Stimulated activated CD8-positive, alpha-beta memory T cell treated with anti-CD3 and anti-CD28 coated beads, Interleukin-12 subunit alpha, Interleukin-12 subunit beta, amount 100 ng/mL, for 1 hour (primary cell): ENCODE measurements around the gene UNKL.
A peak's percentile ranks its signal among the peaks of the same experiment; 100 is the strongest.
"Not testable (repeated sequence)": the region's sequence is repeated elsewhere in the genome, so short reads cannot be mapped to it uniquely, and the experiment has no call there.

Experiments used
- DNase-seq: peaks from one replicate; pipeline ENCODE4 v3.0.0-alpha.2; 2020; ENCODE audit warnings: low read depth

The UNKL gene

DNA sequence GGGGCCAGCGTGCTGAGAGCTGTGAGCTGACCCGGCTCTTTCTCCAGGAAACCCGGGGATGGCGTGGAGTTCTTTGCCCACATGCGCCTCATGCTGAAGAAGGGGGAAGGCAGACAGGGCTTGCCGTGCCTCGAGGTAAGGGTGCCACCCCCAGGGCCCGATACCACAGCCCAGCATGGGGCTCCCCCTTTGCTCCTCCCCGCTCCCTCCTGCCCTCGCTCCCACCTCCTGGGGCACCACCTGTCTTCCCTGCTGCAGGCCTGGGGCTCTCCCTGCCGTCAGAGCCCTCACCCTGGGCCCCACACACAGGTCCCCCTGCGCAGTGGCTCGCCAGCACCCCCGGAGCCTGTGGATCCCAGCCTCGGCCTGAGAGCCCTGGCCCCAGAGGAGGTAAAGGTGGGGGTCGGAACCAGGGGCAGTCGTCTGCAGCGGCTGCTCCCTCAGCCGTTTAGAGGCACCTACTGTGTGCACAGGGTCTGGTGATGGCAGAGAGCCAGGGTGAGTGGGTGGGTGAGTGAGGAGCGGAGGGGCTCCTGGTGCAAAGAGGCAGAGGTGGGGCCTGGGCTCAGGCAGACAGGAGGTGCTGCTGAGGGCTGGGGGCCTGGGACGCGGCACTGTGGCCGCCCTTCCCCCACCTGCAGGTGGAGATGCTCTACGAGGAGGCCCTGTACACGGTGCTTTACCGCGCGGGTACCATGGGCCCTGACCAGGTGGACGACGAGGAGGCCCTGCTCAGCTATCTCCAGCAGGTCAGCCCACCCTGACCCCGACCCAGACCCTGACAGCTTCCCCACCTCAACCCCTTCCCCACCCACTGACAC is 75.4 kb downstream of the UNKL start:
- DNase-seq, result no peak

DNA sequence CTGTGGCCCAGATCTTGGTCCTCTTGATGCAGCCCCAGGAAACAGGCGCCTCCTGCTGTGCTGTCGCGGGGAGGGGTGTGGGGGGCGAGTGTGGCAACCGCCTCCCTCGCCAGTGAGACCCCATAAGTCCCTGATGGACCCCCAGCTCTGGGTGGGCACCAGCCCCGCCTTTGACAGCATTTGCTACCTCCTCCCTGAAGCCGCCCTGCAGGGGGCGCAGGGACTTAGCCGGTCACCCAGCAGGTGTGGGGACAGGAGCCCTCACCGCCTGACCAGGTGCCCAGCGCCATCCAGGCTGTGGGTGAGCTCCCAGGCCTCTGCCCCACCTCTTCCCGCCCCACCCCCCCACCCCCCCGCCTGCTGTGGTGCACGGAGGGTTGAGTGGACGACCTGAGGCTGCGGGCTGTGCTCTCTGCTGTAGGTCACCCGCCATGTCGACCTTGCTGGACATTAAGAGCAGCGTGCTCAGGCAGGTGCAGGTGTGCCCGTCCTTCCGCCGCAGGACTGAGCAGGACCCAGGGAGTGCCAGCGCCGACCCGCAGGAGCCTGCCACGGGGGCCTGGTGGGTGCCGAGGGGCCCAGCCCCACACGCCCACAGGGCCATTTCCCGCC is 76.3 kb downstream of the UNKL start:
- no peak for DNase-seq

DNA sequence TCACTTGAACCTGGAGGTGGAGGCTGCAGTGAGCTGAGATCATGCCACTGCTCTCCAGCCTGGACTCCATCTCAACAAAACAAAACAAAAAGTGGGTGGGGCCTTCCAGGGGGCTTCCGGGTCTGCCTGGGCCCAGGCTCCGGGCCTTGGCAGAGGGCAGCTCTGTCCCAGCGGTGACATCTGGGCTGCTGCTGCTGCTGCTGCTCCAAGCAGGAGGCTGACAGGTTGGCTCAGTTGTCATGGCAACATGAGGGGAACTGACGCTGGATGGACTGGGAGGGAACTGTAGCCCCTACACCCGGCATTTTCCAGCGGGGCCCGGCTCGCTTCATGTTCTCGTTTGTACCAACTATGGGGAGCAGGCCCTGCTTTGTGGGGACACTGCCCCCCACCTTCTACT is 77.0 kb downstream of the UNKL start:
- no peak for DNase-seq

DNA sequence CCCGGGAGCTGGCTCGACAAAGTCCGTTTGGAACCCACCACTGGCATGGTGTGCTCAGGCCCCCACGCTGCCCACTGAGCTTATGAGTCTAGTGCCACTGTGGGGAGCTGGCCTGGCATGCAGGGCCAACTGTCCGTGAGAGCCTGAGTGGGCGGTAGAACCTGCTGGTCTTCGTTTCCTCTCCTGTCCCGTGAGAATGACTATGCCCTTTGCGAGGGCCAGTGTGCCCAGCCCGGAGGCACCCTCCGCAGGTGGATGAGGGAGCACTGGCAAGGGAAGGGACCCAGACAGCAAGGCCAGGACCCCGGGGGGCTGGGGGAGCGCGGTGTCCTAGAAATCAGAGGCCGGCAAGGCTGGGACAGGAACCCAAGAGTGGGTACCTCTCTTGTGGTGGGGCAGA is 77.9 kb downstream of the UNKL start:
- no peak for DNase-seq

DNA sequence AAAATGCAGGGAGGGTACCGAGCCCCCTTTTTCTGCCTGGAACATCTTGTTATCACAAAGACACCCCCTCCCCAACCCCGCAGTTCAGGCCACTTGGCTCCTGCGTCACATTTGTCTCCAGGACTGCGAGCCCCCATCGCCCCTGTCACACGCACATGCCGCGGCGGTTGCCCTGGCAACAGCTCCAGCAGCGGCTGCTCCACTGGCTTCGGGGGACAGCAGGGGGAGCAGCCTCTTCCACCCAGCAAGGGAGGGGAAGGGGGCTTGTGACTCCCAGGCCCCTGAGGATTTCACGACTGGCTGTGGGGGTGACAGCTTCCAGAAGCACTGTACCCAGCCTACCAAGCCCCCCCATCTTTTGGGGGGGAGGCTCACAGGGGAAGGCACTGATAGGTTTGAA is 78.5 kb downstream of the UNKL start:
- DNase-seq, result no peak

DNA sequence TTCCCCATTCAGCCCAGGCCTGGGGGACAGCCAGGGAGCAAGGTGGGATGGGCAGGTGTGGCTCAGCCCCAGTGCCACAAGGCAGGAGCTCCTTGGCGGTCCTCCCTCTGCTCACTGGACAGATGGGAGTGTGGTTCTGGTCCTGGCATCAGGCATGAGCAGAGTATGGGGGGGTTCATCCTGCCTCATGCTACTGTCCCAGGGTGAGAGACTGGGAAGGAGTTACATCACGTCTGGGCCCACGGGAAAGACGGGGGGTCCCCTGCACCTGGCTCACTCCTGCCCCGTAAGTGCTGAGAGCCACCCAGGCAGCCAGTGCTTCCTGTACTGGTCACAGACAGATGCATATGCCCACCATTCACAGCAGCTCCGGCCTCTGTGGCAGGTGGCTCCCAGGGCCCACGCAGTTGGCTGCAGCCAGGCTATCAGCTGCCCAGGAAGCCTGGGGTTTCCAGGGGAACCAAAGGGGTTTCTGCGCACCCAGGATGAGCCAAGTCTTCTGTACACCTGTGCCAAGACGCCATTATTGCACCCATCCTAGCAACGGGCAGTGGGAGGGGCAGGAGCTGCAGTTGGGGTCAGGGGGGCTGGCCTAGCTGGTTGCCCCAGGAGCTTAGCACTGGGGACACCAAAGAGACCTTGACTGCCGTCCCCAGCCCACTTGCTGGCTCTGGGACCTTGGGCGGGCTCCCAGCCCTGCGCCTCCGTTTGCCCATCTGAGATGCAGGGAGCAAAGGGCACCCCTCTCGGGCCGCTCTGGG is 79.1 kb downstream of the UNKL start:
- DNase-seq, result no peak

DNA sequence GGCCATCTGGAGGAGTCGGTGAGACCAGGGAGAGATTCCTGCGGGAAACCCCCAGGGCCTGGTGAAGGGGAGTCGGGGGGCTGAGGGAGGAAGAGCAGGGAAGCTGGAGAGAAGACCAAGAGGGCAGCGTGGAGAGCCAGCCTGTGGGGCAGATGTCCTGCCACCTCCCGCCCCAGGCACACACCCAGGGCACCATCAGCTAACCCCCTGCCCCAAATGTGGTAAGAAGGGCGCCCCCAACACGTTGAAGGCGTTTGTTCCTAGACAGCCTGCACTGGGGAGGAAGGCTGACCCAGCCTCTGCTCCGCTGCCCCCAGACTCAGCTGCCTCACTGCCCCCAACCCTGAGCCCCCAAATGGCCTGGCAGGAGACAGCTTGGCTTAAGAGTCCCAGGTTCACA is 79.8 kb downstream of the UNKL start:
- DNase-seq, result no peak

DNA sequence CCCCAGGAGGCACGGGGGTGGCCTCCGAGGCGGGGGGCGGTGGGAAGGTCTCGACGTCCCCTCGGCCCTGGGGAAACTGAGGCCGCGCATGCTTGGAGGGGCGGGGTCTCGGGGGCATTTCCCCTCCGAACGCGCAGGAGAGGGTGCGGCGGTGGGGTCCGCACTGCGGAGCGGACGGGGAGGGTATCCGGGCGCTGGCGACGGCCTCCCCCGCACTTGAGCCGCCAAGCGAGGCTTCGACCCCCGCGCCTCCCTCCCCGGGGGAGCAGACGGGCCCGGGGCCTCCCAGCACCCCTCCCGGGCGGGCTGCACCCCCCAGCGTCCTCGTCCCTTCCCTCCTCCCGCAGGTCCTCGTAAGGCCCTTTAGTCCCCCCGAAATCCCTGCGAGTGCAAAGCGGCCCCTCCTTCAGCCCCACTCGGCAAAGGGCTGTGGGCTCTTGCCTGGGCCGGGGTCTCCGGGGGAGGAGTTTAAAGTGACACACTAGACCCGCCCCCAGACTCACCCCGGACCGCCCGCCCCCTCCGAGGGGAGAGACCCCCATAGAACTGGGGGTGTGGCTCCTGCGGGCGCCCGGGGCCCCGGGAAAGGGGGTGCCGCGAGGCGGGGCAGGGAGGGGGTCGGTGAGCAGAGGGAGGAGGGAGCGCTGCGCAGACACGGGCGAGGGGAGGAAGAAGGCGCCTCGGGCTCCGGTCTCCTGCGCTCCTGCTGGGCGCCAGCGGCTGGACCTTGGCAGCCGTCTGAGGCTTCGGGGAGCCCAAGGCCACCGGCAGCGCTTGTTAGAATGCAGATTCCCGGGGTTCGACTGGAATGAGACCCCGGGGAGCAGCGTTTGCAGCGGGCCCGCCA is 80.4 kb downstream of the UNKL start:
- DNase-seq, result no peak

DNA sequence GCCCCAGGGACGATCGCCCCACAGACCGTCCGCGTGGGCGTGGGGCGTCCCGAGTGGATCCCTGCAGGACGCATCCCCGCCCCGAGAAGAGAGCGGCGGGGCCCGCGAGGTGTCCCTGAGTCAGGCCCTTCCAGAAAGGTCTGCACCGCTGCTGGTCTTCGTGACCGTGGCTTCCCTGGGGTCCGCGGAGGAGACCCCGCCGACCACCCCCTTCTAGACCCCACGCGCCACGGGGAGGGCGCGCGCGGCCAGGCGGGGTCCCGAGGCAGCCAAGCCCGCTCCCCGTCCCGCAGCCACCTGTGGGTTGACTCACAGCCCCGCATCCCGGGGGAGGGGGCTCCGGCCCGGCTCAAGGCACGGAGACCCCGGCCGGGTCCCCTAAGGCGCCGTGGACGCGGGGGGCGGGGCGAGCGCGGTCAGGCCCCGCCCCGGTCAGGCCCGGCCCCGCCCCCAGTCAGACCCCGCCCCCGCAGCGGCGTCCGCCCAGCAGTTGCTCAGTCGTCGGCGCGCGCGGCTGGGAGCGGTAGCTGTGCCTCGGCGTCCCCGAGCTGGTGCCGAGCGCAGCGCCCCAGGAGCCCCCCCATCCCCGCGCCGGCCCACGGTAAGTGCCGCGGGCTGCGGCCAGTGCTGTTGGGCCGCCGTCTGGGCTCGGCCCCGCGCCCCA is 81.2 kb downstream of the UNKL start, which contains the start of gene BAIAP3:
Gene BAIAP3, plus strand, starts transcription at position 497 of the 664 bp plus-strand sequence. CDS start 4,905 bp downstream, outside the sequence.
- no peak for DNase-seq

DNA sequence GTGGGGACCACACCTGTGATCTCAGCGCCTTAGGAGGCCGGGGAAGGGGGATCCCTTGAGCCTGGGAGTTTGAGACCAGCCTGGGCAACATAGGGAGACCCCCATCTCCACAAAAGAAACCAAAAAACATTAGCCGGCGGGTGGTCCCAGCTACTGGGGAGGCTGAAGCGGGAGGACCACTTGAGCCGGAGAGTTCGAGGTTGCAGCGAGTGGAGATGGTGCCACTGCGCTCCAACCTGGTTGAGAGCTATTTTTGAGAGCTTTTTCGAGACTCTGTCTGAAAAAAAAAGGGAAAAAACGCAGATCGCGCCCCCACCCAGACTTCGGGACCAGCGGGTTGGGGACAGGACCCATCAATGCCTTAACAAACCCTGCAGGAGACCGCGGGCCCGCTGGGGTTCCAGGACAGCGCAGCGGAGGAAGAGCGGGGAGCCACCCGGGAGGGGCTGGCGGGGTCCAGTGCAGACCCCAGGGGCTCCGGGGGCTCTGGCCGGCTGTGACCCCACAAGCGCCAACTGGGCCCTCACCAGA is 81.8 kb downstream of the UNKL start:
- no peak for DNase-seq

DNA sequence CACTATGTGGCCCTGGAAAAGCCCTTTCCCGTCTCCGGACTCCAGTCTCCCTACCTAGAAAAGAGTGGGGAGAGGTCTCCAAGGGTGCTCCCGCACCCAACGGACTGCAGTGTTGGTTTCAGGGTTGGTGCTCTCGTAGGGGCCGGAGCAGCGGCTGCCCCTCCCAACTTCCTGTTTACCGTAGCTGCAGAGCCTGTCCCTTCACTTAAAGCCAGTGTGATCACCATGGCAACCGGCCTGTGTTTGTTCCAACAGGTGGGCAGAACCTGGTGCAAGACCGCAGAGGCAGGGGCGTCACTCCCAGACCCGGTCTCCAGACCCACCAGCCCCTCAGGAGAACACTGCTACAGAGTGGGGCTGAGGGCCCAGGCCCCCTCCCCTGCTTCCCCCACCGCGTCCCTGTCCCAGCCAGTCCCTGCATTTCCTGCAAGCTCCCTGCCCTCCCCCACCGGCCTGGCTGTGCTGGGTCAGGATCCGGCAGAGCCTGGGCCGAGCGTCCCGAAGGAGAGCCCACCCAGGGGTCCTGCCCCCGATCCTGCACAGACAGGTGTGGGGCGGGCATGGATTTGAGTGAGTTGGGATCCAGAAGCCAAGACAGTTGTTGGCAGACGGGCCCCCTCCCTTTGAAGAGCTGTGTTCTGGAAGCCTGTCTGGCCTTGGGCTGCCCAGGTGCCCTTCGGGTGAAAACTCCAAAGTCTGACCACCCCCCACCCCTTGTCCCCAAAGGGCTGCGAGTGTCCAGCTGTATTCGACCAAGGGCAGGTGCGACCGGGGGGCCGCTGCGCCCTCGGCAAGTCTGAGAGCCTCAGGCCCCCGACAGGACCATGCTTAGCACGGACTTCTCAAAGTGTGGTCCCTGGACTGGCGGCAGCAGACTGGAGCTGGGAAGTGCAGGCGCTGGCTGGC is 82.5 kb downstream of the UNKL start:
- DNase-seq, result peak; percentile 33

DNA sequence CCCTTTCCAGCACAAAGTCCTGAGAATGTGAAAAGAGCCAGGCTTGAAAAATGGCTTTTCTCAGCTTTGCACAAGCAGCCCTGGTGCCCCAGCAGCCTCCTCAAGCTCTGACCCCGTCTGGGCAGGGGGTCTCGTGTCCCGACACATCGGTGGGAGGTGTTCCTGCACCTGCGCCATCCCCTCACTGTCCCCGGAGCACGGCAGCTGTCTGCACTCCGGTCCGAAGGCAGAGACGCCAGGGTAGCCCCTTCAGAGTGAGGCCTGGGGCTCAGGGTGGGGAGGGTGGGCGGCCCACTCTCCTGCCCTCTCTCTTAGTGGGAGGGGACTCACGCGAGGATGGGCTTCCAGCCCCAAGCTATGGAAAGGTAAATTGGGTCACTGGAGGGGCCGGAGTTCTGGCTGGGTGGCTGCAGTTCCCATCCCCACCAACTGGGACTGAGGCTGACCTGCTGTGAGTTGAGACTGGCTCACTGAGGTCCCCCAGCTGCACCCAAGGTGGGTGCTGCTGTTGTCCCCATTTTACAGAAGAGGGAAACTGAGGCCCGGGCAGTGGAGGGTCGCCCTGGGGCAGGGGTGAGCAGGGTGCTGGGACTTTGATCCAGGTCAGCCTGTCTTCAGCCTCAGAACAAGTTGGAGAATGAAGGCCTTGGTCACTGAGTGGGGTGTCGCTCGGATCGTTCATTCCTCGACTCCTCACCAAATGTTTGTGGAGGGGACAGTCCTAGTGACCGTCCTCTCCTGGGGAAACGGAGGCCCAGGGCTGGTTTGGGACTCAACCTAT is 83.4 kb downstream of the UNKL start:
- no peak for DNase-seq

DNA sequence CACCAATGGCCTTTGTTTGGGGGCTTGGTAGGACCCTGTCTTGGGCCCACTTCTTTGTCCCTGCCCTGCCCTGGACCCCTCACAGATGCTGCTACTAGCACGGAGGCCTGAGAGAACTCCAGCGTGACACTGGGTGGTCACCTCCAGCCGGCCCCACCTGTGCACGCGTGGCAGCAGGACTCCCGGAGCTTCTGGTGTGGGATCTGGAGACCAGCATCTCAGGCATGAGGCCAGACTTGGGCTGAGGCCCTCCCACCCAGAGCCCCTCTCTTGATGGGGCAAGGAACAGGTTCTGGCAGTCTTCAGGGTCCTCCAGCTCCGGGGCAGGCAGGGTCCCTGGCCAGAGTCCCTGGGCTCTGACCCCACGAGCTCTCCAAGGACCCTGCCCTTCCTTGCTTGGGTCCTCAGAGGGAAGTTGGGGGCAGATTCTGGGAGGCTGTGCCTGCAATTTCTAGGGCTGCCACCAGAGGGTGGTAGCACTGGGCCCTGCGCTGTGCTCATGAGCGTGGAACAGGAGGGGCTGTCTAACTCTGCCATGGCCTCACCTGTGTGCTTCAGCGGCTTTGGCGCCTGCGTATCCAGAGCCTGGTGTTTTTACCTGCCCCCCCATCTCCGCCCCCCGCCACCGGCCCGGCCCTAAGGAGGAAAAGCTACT is 84.1 kb downstream of the UNKL start:
- no peak for DNase-seq

DNA sequence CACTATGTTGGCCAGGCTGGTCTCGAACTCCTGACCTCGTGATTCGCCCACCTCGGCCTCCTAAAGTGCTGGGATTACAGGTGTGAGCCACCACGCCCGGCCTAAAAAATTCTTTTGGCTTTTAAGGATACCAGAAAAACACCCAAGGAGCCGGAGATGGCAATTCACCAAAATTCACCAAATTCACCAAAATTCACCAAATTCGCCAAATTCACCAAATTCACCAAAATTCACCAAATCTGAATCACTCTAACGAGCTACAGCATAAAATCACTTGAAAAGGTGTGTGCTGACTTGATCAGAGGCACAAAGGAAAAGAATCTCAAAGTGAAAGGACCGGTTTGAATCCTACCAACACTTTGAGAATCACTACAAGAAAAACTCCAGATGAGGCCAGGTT is 85.5 kb downstream of the UNKL start:
- not testable (repeated sequence) for DNase-seq

DNA sequence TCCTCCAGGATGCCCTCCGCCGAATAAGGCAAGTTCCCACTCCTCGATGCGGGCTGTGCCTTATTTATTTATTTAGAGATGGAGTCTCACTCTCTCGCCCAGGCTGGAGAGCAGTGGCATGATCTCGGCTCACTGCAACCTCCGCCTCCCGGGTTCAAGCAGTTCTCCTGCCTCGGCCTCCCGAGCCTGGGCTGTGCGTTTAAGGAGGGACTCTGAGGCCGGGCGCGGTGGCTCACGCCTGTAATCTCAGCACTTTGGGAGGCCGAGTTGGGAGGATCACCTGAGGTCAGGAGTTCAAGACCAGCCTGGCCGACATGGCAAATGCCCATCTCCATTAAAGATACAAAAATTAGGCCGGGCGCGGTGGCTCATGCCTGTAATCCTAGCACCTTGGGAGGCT is 86.4 kb downstream of the UNKL start:
- DNase-seq, result not testable (repeated sequence)

DNA sequence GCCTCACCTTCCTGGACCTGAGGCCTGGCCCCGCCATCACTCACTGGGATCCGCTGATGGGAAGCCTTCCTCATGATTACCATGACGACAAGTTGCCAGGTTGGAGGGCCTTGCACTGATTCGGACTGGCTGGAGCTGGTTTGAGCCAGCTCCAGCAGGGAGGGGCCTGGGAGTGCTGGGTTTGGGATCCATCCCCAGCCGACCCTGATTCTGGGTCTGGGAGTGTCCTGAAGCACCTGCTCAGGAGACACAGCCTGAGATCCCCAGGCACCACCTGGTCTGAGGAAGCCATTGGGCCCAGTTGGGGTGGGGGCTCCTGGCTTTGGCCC is 86.9 kb downstream of the UNKL start:
- no peak for DNase-seq

DNA sequence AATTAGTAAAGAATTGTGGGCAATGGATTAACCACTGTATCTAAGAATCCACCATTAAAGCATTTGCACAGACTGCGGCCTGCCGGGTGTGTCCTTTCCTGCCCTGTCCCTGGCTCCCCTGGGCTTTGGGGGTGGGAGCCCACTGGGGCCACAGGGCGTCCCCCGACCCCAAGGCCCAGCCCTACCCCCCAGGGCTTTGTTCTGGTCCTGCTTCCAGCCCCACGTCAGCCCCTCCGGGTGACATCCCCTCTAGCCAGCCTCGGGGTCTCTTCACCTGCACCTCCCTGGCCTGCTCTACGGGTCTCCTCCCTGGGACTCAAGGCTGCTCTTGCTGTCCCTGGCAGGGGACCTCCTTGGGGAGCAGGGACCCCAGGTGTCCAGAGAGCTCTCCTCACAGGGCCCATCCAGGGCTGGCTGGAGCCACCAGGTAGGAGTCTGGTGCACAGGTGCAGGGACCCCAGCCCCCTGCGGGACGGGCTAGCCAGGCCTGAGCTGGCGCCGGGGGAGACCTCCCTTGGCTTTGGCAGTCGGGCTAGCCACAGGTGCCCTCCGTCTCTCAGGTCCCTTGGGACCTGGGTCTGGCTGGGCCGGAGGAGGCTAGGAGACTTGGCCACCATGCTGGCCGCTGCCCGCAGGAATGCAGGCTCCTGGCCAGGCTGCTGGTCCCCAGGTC is 87.4 kb downstream of the UNKL start:
- no peak for DNase-seq

DNA sequence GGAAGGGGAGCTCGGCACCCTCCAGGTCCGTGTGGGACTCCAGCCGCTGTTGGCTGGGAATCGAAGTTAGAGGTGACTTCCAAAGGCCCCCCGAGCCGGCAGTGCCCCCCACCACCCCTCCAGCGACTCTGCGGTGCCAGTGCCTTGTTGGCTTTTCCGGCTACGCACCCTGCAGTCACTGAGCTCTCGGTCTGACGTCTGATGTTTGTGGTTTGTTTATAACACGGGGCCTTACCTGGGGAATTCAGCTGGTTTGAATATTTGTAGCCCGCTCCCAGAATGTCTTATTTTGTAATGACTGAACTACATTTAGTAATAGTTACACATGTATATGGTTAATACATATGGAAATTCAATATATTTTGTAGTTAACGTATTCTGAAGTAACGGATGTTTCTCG is 88.1 kb downstream of the UNKL start:
- no peak for DNase-seq
